Measurements from ENCODE around the gene CSNK1G2.

CSNK1G2 gene

GRCh38 chr19:1990230-1991017 is 49.5 kb downstream of the CSNK1G2 start:
- DNase-seq: no peak

- no peak for DNase-seq
These were observed 50.3 kb downstream of the CSNK1G2 start for GRCh38 chr19:1991018-1991913.

GRCh38 chr19:1992759-1993260 is 51.8 kb downstream of the CSNK1G2 start:
- DNase-seq: no peak

GRCh38 chr19:1997353-1998233 is 56.6 kb downstream of the CSNK1G2 start:
- no peak for DNase-seq

GRCh38 chr19:1998712-1999708 is 58.0 kb downstream of the CSNK1G2 start:
- DNase-seq: no peak

- no peak for DNase-seq
These were observed 59.0 kb downstream of the CSNK1G2 start for GRCh38 chr19:1999856-2000515.

GRCh38 chr19:2003874-2004273 is 62.9 kb downstream of the CSNK1G2 start:
- DNase-seq: no peak

GRCh38 chr19:2010135-2010668 is 69.2 kb downstream of the CSNK1G2 start:
- DNase-seq: no peak

GRCh38 chr19:2011169-2011568 is 70.2 kb downstream of the CSNK1G2 start:
- no peak for DNase-seq

GRCh38 chr19:2012941-2013682 is 72.1 kb downstream of the CSNK1G2 start:
- DNase-seq: no peak

- no peak for DNase-seq
These were observed 72.7 kb downstream of the CSNK1G2 start for GRCh38 chr19:2013683-2013961.

- no peak for DNase-seq
These were observed 73.2 kb downstream of the CSNK1G2 start for GRCh38 chr19:2014131-2014571.

- no peak for DNase-seq
These were observed 74.0 kb downstream of the CSNK1G2 start for GRCh38 chr19:2014731-2015607.

GRCh38 chr19:2015608-2015950 is 74.6 kb downstream of the CSNK1G2 start, which contains the start of gene BTBD2:
Gene BTBD2 (minus strand): TSS chr19:2015714. CDS start chr19:2015703, 11 bp downstream.
- DNase-seq: no peak

GRCh38 chr19:2016041-2016807 is 75.3 kb downstream of the CSNK1G2 start:
- DNase-seq: peak; percentile 73

GRCh38 chr19:2018752-2019151 is 77.8 kb downstream of the CSNK1G2 start:
- DNase-seq: no peak

GRCh38 chr19:2021453-2022140 is 80.6 kb downstream of the CSNK1G2 start:
- DNase-seq: no peak

Data from T1000 (cell line).